GM21723 (cell line): Measurements from ENCODE around the gene HOXC13.

Source experiments
- ATAC-seq: cut with Tn5 transposase; IDR thresholded peaks from one replicate; pipeline ENCODE4 v1.9.1; 2021; ENCODE audit warnings: mild to moderate bottlenecking, moderate library complexity; ENCODE audit not compliant: unreplicated experiment

The HOXC13 gene

GRCh38 chr12:53969588-53970259 is 31.1 kb downstream of the HOXC13 start:
- no peak for ATAC-seq

GRCh38 chr12:53970451-53970850 is 31.8 kb downstream of the HOXC13 start:
- no peak for ATAC-seq

- no peak for ATAC-seq
Measured at GRCh38 chr12:53971129-53971528, 32.5 kb downstream of the HOXC13 start.

GRCh38 chr12:53971686-53972085 is 33.1 kb downstream of the HOXC13 start:
- ATAC-seq: no peak

GRCh38 chr12:53972152-53972702 is 33.6 kb downstream of the HOXC13 start:
- ATAC-seq: no peak

- ATAC-seq: no peak
Measured at GRCh38 chr12:53972722-53973235, 34.1 kb downstream of the HOXC13 start, which contains the start of gene HOXC11. TSS of gene HOXC11 (plus strand) at chr12:53973126. CDS start at chr12:53973242, 116 bp downstream.

GRCh38 chr12:53973236-53974042 is 34.8 kb downstream of the HOXC13 start:
- no peak for ATAC-seq

- no peak for ATAC-seq
Measured at GRCh38 chr12:53974084-53975063, 35.7 kb downstream of the HOXC13 start, which contains the start of gene HOTAIR. TSS of gene HOTAIR (minus strand) at chr12:53974954.

GRCh38 chr12:53975064-53975471 is 36.4 kb downstream of the HOXC13 start:
- ATAC-seq: no peak

- no peak for ATAC-seq
Measured at GRCh38 chr12:53975479-53976152, 37.0 kb downstream of the HOXC13 start.

GRCh38 chr12:53976172-53976822 is 37.7 kb downstream of the HOXC13 start:
- ATAC-seq: no peak

- ATAC-seq: no peak
Measured at GRCh38 chr12:53976823-53977595, 38.4 kb downstream of the HOXC13 start.

- no peak for ATAC-seq
Measured at GRCh38 chr12:53977596-53978445, 39.2 kb downstream of the HOXC13 start.

GRCh38 chr12:53978477-53979356 is 40.1 kb downstream of the HOXC13 start:
- no peak for ATAC-seq

- no peak for ATAC-seq
Measured at GRCh38 chr12:53980104-53980801, 41.6 kb downstream of the HOXC13 start.
